GM12878 (cell line): Measurements from ENCODE around the gene FAM111B. TPM values are rescaled to one million over a fixed set of nuclear protein-coding genes. Genes with fewer than 3 reads are reported as not detected.

ENCODE experiments used
- ATAC-seq: fragments of 200-7000 bp; cut with Tn5 transposase; 3 replicates; pipeline ENCODE4 v1.9.1; 2020; ENCODE audit warnings: mild to moderate bottlenecking, moderate library complexity
- BruUV-seq: library from RNA; stranded (reverse); fragments of 400-500 nt; replicated peaks from 2 replicates; lab custom pipeline; 2021; lab: Mats Ljungman, UMichigan
- CTCF ChIA-PET: fragments of 300-600 bp; sonication (Branson Sonifier 250); formaldehyde crosslinking; extraction: SDS; loops from one replicate; lab custom pipeline; 2021; ENCODE audit warnings: inconsistent platforms; lab: Yijun Ruan, JAX
- POLR2A ChIA-PET: fragments of 350-600 bp; formaldehyde crosslinking; extraction: SDS; loops from one replicate; lab custom pipeline; 2021; ENCODE audit warnings: inconsistent platforms; lab: Charles Lee
- RAD21 ChIA-PET: fragments of 300-600 bp; sonication (Branson Sonifier 250); formaldehyde crosslinking; loops from one replicate; lab custom pipeline; 2023; ENCODE audit warnings: antibody characterized with exemption; ENCODE audit not compliant: unreplicated experiment; lab: Charles Lee
- SMC1A ChIA-PET: fragments of 300-600 bp; sonication (Branson Sonifier 250); formaldehyde crosslinking; loops from one replicate; lab custom pipeline; 2023; ENCODE audit not compliant: unreplicated experiment, uncharacterized antibody; lab: Charles Lee
- DNase-seq: peaks from one replicate; pipeline ENCODE4 v3.0.0-alpha.2; 2011; ENCODE audit warnings: low read depth, low spot score
- FAIRE-seq: peaks from 3 replicates; lab custom pipeline; 2011; peaks lifted over from hg19 to GRCh38; lab: Jason Lieb, UNC
- H2AFZ ChIP-seq: 2 replicates; pipeline ENCODE4 v1.6.0; 2011; ENCODE audit warnings: low read depth, low read length, control low read depth; ENCODE audit not compliant: control insufficient read depth
- H3K27ac ChIP-seq: 2 replicates; pipeline ENCODE4 v1.5.1; 2011; ENCODE audit warnings: control low read depth; ENCODE audit not compliant: control insufficient read depth, insufficient read depth
- H3K27me3 ChIP-seq, 2 experiments: replicated peaks in 1 of 2; 2 replicates each; pipeline versions ENCODE4 v1.6.0 to v1.6.1; 2011; ENCODE audit warnings: low read length in 1 of 2; ENCODE audit not compliant: control insufficient read depth in 2 of 2, insufficient read depth in 2 of 2
- H3K36me3 ChIP-seq, 2 experiments: 2 replicates each; pipeline ENCODE4 v1.5.1; 2011; ENCODE audit warnings: low read length in 1 of 2; ENCODE audit not compliant: control insufficient read depth in 2 of 2, insufficient read depth in 2 of 2
- H3K4me1 ChIP-seq: 2 replicates; pipeline ENCODE4 v1.6.1; 2011; ENCODE audit warnings: mild to moderate bottlenecking, low read length, moderate library complexity, mixed read lengths; ENCODE audit not compliant: control insufficient read depth, insufficient read depth
- H3K4me2 ChIP-seq: 2 replicates; pipeline ENCODE4 v1.6.0; 2011; ENCODE audit warnings: control low read depth; ENCODE audit not compliant: control insufficient read depth, insufficient read depth
- H3K4me3 ChIP-seq: fragments of 200-600 bp; sonication (generic); 2 replicates; pipeline ENCODE4 v1.5.1; 2016
- H3K79me2 ChIP-seq: 2 replicates; pipeline ENCODE4 v1.6.0; 2011; ENCODE audit warnings: low read length; ENCODE audit not compliant: control insufficient read depth, insufficient read depth
- H3K9ac ChIP-seq: 2 replicates; pipeline ENCODE4 v1.8.0; 2011; ENCODE audit warnings: low read length, control low read depth, mixed read lengths; ENCODE audit not compliant: control insufficient read depth, insufficient read depth
- H3K9me3 ChIP-seq: replicated peaks from 3 replicates; pipeline ENCODE4 v1.5.1; 2011; ENCODE audit warnings: mild to moderate bottlenecking, low read length; ENCODE audit not compliant: control insufficient read depth, insufficient read depth
- H4K20me1 ChIP-seq: 2 replicates; pipeline ENCODE4 v1.6.0; 2011; ENCODE audit not compliant: control insufficient read depth, insufficient read depth
- BHLHE40 ChIP-seq, 2 experiments: fragments of 450-650 bp in 1 of 2; IDR thresholded peaks; 2 replicates each; pipeline ENCODE4 v1.6.1; 2011 to 2017; ENCODE audit warnings: low read depth in 2 of 2, borderline replicate concordance in 1 of 2, improper control_type of control experiment in 1 of 2, low read length in 1 of 2, mild to moderate bottlenecking in 1 of 2
- CHD1 ChIP-seq: IDR thresholded peaks from 2 replicates; pipeline ENCODE4 v1.6.1; 2012; ENCODE audit warnings: low read depth, low read length, improper control_type of control experiment
- CREB1 ChIP-seq: IDR thresholded peaks from 2 replicates; pipeline ENCODE4 v1.6.1; 2012; ENCODE audit warnings: low read depth, mild to moderate bottlenecking, inconsistent platforms
- EED ChIP-seq: sonication (generic); IDR thresholded peaks from 2 replicates; pipeline ENCODE4 v1.6.1; 2016; ENCODE audit warnings: antibody characterized with exemption, low read depth
- EGR1 ChIP-seq, 2 experiments: IDR thresholded peaks; 1 replicate in 1 of 2; 2 replicates in 1 of 2; pipeline ENCODE4 v1.6.1; 2011 to 2012; ENCODE audit warnings: low read depth in 2 of 2, low read length in 2 of 2, borderline replicate concordance in 1 of 2, mild to moderate bottlenecking in 1 of 2, moderate library complexity in 1 of 2
- IKZF1 ChIP-seq: fragments of 450-650 bp; conservative IDR thresholded peaks from 2 replicates; pipeline ENCODE4 v1.6.1; 2017; ENCODE audit warnings: antibody characterized with exemption, mild to moderate bottlenecking
- IRF3 ChIP-seq: fragments of 450-650 bp; IDR thresholded peaks from 2 replicates; pipeline ENCODE4 v1.6.1; 2014; ENCODE audit warnings: mild to moderate bottlenecking
- LARP7 ChIP-seq: fragments of 450-650 bp; IDR thresholded peaks from 2 replicates; pipeline ENCODE4 v1.6.1; 2017; ENCODE audit warnings: mild to moderate bottlenecking
- MEF2B ChIP-seq: fragments of 450-650 bp; IDR thresholded peaks from 2 replicates; pipeline ENCODE4 v1.6.1; 2018; ENCODE audit warnings: mild to moderate bottlenecking, moderate library complexity; ENCODE audit not compliant: partially characterized antibody, poor library complexity, severe bottlenecking
- PML ChIP-seq: IDR thresholded peaks from 2 replicates; pipeline ENCODE4 v1.6.1; 2012; ENCODE audit warnings: low read length, inconsistent platforms
- TAF1 ChIP-seq: IDR thresholded peaks from 2 replicates; pipeline ENCODE4 v1.6.1; 2011; ENCODE audit warnings: mild to moderate bottlenecking, low read depth, low read length, borderline replicate concordance
- TARDBP ChIP-seq: IDR thresholded peaks from 2 replicates; pipeline ENCODE4 v1.6.1; 2016; ENCODE audit warnings: borderline replicate concordance
- TBL1XR1 ChIP-seq: IDR thresholded peaks from 2 replicates; pipeline ENCODE4 v1.6.1; 2012; ENCODE audit warnings: low read depth, low read length, improper control_type of control experiment
- WGBS: methylation state at CpG from one replicate; pipeline ENCODE4 v1.1.6; 2016; ENCODE audit warnings: low lambda C conversion rate; ENCODE audit not compliant: insufficient replicate concordance, insufficient coverage; ENCODE audit errors: missing lambda C conversion rate; 5-methylcytosine and 5-hydroxymethylcytosine counted together
- in situ Hi-C: fragments of 300-500 bp; cut with MboI; formaldehyde crosslinking; loops from 9 replicates; pipeline ENCODE4 v1.14.3; 2018; ENCODE audit warnings: mixed read lengths
- intact Hi-C: fragments of 100-400 bp; cut with micrococcal nuclease; formaldehyde crosslinking; loops from one replicate; pipeline ENCODE4 v1.14.2; 2022; ENCODE audit not compliant: unreplicated experiment
- polyA plus RNA-seq, 11 experiments: library from polyadenylated mRNA; depleted of rRNA in 4 of 11; unstranded in 6 of 11; stranded (reverse) in 5 of 11; fragments of >200 nt; fragmentation: Nextera tagmentation in 4 of 11; fragmentation: Illumina TruSeq in 1 of 11; extraction: Ambion mirVana in 4 of 11; extraction: Trizol in 1 of 11; gene quantifications; 1 replicate in 1 of 11; 2 replicates in 10 of 11; pipeline versions ENCODE4 v1.2.1 to v1.2.3, GENCODE V29; 2011 to 2016; ENCODE audit warnings: inconsistent platforms in 2 of 11, missing spikeins in 2 of 11, low read depth in 1 of 11
- total RNA-seq, 4 experiments: library from RNA; depleted of rRNA in 3 of 4; stranded (reverse); fragments of >200 nt in 3 of 4; fragmentation: Illumina TruSeq in 1 of 4; extraction: Trizol in 1 of 4; gene quantifications; 2 replicates each; pipeline versions ENCODE4 v1.2.1 to v1.2.3, GENCODE V29; 2013 to 2021
- TF ChIP-seq, protein P1 (sequence below): IDR thresholded peaks from 2 replicates; pipeline ENCODE4 v1.6.1; 2012; ENCODE audit warnings: low read length, inconsistent platforms
- TF ChIP-seq, protein P2 (sequence below): fragments of 450-650 bp; IDR thresholded peaks from 2 replicates; pipeline ENCODE4 v1.6.1; 2017; ENCODE audit warnings: low read depth, mild to moderate bottlenecking, moderate library complexity

FAM111B gene
- total and polyA plus RNA-seq, 10 of the 15 experiments (the other 5 are each of a cell fraction or from before 2014, with no cell fraction given) = 35.9 to 97.2 (median 62.1) TPM

- DNase-seq (no peak), FAIRE-seq (no peak), ATAC-seq (peak; percentile 27)
- POLR2A ChIA-PET = interaction anchor here (0.6 to 4.3 kb wide), 11 partner anchors 10 to 97 kb away, joined by 3 to 32 read pairs (median 9); no protein-coding TSS in a partner anchor
- H3K4me1 ChIP-seq = peaks cover 6% of the 10 kb centered on the region
- SMC1A ChIA-PET = interaction anchor here (0.6 to 14.9 kb wide), 11 partner anchors 11 to 256 kb away, joined by 3 to 155 read pairs (median 6); partner anchors contain the start of gene MPEG1
- intact Hi-C loops (loop anchor here (5.0 kb wide), 1 partner anchor 209 kb away; no protein-coding TSS in a partner anchor), in situ Hi-C loops (loop anchor here (5.0 to 10.0 kb wide), 3 partner anchors 34 to 381 kb away; no protein-coding TSS in a partner anchor)
- WGBS = 16% methylated on average over 37 of the region's 37 CpGs
- H2AFZ ChIP-seq = peak overlapping the region; percentile 56
- H3K4me2 ChIP-seq = peak overlapping the region; percentile 93
- TSS peak; percentile 54 for BruUV-seq
- H3K27ac ChIP-seq = peak overlapping the region; percentile 84
- H3K4me3 ChIP-seq = peak overlapping the region; percentile 93
- H3K27me3 ChIP-seq = no peaks in the 10 kb centered on the region
- H3K9me3 ChIP-seq = peaks cover 4% of the 10 kb centered on the region; the same call in 2 of the 3 replicates
- no peaks in the 10 kb centered on the region for H4K20me1 ChIP-seq
- peaks cover 55% of the 10 kb centered on the region for H3K79me2 ChIP-seq
- no peaks in the 10 kb centered on the region for H3K36me3 ChIP-seq
- CTCF ChIA-PET = interaction anchor here (0.8 to 30.3 kb wide), 9 partner anchors 16 to 258 kb away, joined by 3 to 1180 read pairs (median 6); partner anchors contain the start of gene MPEG1
- H3K9ac ChIP-seq = peak overlapping the region; percentile 83
- RAD21 ChIA-PET = interaction anchor here (0.8 to 9.0 kb wide), 15 partner anchors 10 to 110 kb away, joined by 3 to 183 read pairs (median 6); partner anchors contain the start of gene MPEG1
- TF ChIP-seq, protein P1, sequence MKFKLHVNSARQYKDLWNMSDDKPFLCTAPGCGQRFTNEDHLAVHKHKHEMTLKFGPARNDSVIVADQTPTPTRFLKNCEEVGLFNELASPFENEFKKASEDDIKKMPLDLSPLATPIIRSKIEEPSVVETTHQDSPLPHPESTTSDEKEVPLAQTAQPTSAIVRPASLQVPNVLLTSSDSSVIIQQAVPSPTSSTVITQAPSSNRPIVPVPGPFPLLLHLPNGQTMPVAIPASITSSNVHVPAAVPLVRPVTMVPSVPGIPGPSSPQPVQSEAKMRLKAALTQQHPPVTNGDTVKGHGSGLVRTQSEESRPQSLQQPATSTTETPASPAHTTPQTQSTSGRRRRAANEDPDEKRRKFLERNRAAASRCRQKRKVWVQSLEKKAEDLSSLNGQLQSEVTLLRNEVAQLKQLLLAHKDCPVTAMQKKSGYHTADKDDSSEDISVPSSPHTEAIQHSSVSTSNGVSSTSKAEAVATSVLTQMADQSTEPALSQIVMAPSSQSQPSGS = no peak
- TF ChIP-seq IRF3 (no peak), LARP7 (0 out of 2 replicates have a peak, but pooled peaks have one; percentile 24), IKZF1 (peak; percentile 68), TBL1XR1 (0 out of 2 replicates have a peak, but pooled peaks have one; percentile 6), PML (peak; percentile 64), EED (peak; percentile 77), TARDBP (0 out of 2 replicates have a peak, but pooled peaks have one; percentile 12), TAF1 (0 out of 2 replicates have a peak, but pooled peaks have one; percentile 2), EGR1 (IDR thresholded peaks at IDR 0.05; ENCODE audit: borderline replicate concordance in 1 of 2, low read depth in 2 of 2, low read length in 2 of 2) (0 out of 3 replicates have a peak, but pooled peaks of 1 of the 2 experiments have one; percentile 13), CREB1 (0 out of 2 replicates have a peak, but pooled peaks have one; percentile 29), CHD1 (0 out of 2 replicates have a peak, but pooled peaks have one; percentile 34), BHLHE40 (IDR thresholded peaks at IDR 0.05; ENCODE audit: borderline replicate concordance in 1 of 2, low read depth in 2 of 2, low read length in 1 of 2) (0 out of 4 replicates have a peak, but pooled peaks of 1 of the 2 experiments have one; percentile 20), MEF2B (peak; percentile 56)
- TF ChIP-seq, protein P2, sequence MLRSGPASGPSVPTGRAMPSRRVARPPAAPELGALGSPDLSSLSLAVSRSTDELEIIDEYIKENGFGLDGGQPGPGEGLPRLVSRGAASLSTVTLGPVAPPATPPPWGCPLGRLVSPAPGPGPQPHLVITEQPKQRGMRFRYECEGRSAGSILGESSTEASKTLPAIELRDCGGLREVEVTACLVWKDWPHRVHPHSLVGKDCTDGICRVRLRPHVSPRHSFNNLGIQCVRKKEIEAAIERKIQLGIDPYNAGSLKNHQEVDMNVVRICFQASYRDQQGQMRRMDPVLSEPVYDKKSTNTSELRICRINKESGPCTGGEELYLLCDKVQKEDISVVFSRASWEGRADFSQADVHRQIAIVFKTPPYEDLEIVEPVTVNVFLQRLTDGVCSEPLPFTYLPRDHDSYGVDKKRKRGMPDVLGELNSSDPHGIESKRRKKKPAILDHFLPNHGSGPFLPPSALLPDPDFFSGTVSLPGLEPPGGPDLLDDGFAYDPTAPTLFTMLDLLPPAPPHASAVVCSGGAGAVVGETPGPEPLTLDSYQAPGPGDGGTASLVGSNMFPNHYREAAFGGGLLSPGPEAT = peak; percentile 64
Observed at GRCh38 chr11:59173080-59173963, 66.3 kb downstream of the FAM111B start.
